Embryonic facial prominence (tissue), 1 donor: ENCODE measurements around the gene SCLT1.

ENCODE experiments used
- DNase-seq: peaks from one replicate; pipeline ENCODE4 v3.0.0-alpha.2; 2016; ENCODE audit errors: extremely low spot score

Gene SCLT1

DNA sequence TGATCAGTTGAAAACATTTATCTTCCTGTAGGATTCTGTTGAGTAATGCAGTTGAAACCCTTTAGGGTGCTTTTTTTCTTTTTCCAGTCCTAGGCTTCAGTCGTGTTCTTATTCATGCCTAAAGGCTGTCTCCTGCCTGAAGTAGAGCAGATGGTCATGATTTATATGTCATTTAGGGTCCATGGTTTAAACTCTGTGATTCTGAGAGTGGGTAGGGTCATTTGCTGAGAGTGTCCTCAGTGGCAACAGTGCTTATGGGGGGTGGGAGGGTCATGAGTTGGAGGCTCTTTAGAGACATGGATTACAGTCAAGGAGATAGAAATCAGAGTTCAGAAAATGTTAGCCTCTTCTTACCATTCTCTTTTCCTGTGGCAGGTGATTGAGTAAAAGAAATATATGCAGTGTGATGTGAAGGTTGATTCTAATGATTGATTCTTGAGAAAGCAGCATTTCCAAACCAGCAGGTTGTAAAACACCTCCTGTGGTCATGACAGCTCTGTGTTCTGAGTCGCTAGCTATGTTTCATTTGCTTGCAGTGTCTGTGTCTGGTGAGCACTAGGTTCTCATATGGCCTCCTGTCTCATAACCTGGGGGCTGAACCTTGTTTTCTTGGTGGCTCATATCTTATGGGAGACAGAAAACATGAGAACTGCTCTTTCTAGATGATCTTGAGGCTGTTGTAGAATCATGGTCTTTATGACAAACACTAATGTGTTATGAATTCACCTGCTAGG, 223.4 kb downstream of the SCLT1 start:
- DNase-seq = no peak

DNA sequence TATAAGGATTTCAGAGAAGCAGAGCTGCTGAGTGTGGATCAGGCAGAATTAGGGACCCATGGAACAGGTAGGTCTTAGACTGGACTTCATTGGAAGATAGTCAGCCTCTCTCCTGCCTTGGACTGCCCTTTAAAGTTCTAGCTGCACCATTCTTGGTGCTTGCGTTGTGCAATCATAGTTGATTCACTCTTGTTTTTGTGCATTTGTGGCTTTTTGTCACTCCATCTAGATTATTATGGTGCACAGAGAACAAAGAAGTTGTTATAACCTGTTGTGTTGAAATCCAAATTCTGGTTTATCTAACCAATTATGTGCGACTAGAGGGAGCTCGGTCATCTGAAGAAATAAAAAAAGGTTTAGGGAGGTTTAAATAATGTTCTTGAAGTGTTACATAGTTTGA, 224.6 kb downstream of the SCLT1 start:
- no peak for DNase-seq

DNA sequence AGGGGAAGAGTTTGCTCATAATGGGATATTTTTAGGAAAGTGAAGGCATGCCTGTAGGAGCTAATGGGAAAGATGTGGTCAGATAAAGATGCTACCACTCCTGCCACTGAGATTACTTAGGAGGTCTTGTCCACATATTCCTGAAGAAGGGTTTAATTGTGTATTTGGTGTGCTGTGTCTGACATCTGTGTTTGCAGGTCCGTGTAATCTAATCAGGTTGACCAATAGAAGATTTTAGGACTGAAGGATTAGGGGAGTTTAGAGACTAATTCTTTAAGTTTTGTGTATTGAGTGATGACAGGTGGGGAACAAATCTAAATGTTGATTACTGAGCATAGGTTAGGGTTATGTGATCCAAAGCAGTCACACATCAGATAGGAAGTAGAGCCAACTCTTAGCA, 226.6 kb downstream of the SCLT1 start:
- no peak for DNase-seq

DNA sequence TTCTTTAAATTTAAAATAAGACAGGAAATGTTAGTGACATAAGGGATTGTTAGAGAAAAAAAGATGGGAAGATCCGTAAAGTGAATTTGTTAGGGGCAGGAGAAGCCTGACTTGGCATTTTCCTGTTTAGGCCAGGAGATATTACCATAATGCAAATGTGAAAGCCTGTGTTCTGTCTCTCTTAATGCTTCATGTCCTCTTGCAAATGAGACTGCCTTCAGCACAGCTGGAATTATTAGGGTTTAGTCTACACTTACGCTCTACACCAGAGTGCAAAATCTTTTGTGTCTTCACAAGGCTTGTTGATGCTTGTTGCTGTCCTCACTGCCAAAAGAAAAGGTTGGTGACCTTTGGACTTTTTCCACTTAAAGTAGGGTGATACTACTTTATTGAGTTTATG, 227.1 kb downstream of the SCLT1 start:
- no peak for DNase-seq

DNA sequence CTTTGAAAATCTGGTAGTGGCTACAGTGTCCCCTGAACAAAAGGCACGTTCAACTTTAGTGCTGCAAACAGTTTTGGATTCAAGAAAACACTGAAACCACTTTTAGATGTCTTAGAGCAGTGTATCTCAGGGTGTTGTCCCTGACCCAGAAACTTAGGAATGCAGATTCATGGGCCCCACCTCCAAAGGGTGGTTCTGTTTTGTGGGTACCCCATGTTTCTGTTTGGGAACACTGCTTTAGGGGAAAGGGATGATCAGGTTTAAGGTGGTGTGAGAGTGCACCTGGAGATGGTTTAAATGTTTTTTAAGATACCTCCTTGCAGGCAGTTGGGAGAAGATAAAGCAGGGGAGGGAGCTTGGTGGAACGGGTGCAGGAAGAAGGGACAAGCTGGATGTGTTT, 228.2 kb downstream of the SCLT1 start:
- no peak for DNase-seq

DNA sequence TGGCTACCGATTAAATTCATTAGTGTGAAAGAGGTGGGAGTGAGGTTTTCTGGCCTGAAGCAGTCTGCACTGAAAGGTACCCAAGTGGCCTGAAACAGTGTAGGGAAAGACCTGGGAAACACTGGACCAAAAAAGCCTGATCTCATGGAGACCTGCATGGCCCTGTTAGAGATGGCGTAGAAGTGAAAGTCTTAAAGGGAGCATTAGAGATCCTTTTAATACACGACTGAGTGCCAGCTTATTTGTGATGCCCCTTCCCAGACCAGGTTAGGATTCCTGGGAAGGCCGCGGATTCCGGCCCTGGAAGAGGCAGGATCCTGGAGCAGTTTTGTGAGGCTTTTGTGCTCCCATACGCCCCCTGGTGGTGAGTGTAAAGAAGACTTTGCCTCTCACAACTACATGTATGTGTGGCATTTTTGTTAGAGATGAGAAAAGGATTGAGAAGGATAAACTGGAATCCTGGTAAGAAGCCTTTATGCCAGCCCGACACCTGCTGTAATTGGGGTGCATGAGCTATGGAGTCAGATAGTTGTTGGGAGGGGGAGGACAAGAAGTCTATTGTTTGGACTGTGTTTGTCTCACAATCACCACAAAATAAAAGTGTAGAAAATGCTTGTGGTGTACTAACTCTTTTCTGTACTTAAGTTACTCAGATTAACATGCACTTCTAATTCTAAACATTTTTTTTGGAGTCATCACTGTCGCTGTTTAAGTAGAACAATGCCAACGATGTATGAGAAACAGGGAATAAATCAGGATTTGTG, 229.8 kb downstream of the SCLT1 start:
- DNase-seq = peak; percentile 54

DNA sequence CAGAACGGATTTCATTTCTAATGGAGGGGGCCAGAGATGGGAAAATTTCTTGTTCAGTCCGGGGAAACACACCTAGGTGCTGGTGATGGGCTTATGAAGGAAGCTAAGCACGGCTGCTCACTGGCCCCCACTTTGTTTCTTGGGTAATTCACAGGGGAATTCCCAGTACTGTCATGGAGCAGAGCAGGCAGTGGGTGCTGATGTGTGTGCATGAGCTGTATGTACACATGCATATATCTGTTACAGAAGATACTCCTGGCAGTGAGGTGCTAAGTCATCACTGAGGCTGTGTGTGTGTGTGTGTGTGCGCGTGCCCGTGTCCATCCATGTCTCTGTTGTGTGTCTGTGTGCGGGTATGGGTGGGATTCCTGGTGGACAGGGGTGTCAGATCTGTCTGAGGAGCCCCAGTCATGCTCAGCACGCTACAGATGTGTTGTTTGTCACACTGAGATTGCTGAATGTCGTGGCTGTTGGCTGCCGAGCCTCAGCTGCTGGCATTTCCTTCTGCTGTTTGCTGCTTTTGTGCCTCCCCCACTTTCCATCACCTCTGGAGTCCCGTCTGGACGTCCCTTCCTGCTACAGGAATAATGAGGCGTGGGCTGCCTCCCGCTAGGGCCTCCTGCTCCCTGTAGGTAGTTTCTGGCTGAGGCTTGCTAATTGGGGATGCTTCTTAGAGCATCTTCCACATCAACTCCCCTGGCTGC, 230.6 kb downstream of the SCLT1 start:
- no peak for DNase-seq

DNA sequence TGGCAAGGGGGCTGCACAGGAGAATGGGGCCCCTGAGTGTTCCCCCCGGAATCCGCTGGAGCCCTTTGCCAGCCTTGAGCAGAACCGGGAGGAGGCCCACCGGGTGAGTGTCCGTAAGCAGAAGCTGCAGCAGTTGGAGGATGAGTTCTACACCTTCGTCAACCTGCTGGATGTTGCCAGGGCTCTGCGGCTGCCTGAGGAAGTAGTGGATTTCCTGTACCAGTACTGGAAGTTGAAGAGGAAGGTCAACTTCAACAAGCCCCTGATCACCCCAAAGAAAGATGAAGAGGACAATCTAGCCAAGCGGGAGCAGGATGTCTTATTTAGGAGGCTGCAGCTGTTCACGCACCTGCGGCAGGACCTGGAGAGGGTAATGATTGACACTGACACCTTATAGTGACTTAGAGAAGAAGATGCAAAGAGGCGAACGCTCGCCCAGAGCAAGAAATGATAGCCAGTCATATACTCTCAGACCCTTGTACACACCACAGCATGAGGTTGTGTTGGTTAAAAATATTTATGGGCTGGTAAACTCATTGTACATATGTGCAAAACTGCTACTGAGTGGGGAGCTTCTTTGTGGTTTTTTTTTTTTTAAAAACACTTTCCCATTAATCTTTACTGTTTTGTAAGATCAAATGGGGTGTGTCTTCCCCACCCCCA, 231.4 kb downstream of the SCLT1 start:
- DNase-seq = no peak

DNA sequence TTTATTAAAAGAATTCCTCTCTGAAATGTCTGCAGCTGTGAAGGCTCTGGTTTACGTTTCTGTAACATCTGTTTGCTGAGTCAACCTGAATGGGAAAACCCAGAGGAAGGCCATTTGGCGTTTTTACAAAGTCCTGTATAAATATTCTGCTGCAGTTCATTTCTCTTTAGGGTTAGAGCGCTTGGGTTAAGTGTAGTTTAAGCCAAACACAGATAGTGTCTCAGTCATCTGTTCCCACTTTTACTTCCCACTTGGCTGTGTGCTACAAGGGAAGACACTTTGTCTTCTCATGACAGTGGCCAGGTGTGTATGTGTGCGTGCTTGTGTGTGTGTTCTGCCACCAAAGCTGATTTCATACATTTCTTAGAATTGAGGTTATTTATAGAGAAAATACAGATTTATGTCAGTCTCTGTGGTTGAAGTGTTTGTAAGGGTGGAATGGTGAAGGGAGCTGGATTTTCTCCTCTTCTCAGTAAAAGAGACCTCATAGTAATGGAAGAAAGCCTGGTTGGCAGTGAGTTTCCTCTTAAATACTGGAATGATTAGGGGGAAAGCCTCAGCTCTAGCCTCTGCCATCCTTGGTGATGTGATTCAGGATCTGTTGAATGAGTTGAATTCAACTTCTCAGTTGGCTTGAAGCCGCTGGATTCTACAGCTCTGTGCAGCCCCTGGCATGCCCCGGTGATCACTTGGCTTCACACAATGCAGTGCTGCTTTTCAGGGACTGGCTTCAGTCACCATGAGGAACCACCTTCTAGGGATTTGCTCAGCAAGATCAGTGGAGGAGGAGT, 233.3 kb downstream of the SCLT1 start:
- DNase-seq = no peak

DNA sequence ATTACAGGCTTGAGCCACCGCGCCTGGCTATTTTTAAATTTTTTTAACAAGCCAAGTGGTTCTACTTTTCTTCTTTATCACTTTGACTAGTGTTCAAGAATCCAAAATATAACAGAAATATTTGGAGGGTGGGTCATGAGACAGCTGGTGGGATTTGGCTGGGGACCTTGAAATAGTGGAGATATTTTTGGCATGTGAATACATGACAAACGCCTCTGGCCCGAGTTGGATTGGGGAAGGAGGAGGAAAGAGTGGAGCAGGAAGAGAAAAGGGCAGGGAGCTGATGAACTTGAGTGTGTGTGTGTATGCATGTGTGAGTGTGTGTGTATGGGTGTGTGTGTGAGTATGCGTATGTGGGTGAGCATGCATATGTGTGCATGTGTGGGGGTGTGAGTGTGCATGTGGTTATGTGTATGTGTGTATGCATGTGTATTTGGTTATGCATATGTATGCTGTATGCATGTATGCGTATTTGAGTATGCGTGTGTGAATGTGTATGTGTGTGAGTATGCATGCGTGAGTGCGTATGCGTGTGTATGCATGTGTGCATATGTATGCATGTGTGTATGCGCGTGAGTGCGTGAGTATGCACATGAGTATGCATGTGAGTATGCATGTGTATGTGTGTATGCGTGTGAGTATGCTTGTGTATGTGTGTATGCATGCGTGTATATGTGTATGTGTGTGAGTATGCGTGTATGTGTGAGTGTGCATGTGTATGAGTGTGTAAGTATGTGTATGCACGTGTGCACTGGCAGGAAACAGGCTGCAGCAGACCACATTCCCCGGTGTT, 234.3 kb downstream of the SCLT1 start:
- no peak for DNase-seq

DNA sequence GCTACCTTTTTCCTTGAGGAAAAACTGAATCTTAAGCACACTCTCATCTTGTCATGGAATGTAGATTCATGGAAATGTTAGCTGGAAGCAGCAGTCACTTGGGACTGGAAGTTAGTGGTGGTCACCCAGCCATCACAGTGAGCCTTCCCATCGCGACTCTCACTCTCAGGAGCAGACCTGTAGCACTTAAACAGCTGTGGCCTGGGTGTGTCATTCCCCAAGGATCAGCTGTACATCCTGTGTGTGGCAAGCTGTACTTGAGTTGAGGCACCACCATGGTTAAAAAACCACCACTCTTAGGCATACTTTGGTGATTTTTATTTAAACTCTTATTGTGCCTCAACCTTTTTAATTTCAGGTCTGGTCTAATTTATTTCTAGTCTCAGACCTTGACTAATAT, 237.1 kb downstream of the SCLT1 start:
- DNase-seq = no peak

DNA sequence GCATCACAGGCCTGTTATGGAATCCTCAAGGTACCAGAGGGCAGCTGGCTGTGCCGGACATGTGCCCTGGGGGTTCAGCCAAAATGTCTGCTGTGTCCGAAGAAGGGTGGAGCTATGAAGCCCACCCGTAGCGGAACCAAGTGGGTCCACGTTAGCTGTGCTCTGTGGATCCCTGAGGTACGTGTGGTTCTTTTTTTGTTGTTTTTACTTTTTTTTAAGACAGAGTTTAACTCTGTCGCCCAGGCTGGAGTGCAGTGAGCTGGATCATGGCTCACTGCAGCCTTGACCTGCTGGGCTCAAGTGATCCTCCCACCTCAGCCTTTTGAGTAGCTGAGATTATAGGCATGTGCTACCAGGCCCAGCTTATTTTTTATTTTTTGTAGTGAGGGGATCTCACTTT, 237.7 kb downstream of the SCLT1 start:
- no peak for DNase-seq

DNA sequence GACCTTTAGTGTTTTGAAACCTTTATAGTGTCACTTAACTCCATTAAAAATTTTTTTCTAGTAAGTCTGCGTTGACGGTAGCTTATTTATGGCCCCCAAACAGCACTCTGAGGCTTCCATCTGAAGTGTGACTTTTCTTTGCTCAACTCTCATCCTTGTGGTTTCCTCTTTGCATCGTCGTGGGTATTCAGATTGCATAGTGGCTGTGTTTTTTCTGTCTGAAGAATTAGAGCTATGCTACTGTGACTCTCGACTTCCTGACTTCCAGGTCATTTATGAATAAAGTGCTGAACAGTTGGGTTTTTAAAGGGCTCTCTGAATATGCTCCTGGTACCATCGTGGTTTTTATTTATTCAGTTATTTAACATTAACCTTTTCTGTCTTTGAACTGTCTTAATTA, 238.9 kb downstream of the SCLT1 start:
- no peak for DNase-seq

DNA sequence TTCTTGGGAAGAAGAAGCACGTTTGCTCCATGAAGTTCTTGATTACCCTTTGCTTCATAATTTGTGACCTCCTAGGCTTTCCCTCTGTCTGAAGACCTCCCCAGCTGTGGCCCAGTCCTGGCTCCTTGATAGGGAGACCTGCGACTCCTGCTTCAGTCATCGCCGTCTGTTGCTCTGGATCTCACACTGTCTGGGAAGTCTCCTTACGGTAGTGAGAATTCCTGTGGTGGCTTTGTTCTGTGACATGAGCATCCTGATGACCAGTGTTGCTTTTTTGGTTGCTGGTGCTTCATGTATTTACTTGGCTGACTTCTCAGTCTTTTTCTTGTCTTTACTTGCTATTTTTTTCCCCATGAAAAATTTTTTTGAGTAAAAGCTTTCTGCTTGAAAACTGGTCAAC, 239.6 kb downstream of the SCLT1 start:
- DNase-seq = no peak

DNA sequence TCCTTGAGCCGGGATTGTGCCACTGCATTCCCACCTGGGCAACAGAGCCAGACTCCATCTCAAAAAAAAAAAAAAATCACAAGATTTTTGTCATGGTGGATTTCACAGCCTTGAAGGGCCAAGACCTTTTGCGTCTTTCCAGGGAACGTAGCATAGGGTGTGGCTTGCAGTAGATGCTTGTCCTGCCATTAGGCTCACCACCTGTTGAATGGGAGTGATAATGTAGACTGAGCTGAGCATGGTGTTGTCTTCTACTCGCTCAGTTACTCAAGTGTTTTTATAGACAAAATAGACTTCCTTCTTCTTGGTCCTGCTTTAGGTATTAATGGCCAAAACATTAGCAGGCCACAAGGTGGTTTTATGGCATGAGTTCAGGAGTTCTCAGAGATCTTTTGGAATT, 243.1 kb downstream of the SCLT1 start:
- DNase-seq = no peak

DNA sequence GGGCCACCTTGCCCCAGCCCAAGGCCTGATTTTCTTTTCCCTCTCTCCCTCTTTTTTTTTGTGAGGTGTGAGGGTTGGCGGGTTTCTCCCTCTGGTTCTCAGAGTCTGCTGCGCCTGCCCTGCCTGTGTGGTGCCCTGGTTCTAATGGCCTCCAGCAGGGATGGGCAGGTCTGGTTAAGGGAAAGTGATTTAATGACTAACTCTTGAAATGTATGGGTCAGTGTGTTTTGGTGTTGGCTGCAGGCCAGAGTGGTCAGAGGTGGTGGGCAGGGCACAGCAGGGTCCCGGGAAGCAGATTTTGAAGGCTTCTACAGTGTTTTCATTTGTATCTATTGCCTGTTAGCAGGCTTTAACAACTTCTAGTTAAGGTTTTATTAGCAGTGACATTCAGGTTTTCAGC, 244.9 kb downstream of the SCLT1 start:
- no peak for DNase-seq

DNA sequence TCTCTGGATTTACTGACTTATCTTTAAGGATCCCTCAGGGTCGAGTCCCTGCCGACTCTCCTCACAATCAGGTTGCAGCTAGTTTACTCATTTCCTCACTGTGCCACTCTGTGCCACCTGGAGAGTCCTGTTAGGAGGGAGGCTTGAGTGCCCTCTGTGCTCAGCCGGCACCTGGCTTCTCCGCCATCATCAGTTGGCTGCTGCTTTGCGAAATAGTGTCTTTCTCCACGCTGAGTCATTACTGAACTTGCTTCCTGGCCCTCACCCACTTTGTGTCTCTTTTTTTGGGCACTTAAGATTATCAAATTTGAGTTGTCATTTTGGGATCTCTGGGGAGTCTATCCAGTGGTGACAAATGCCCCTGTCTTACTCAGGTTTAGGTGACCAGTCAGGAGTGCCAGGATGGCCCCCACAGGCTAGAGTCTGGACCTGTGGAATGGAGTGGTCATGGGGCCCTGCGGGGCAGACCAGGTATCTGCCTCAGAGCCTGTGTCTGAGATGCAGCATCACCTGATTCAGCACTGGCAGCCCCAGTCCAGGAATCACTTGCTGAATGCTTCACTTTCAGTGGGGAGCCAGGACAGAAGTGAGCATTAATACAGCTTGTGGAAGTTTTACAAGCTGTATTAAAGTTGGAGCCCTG, 246.1 kb downstream of the SCLT1 start:
- no peak for DNase-seq

DNA sequence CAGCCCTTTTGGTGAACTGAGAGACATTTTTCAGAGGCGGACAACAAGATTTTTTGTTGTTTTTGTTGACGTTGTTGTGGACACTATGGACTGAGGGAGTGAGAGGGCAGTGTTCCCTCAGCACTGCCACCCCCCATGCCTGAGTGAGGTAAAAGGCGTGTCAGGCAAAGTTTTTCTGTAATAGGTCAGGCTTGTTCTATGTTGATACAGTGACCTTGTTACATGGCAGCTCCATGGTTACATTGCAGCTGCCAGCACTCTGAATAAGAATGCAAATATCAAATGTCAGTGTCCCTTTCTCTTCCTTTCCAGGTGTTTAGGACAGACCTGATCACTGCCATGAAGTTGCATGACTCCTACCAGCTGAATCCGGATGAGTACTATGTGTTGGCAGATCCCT, 247.3 kb downstream of the SCLT1 start:
- no peak for DNase-seq

DNA sequence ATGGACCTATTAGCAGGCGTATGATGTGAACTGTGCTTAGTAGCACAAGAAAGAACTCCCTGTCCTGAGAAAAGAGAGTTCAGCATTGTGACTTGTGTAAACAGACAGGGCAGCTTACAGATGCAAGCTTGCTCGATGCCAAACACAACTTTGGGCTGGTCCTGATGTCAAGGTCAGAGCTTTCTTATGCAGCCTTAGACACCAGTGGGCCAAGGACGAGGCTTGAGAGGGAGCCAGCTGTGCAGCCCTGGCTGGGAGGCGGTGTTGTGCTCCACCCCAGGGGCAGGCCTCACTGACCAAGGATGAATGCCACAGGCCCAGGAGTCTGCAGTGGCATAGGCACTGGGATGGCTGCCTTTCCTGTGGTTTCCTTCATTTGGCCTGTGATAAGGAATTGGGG, 248.4 kb downstream of the SCLT1 start:
- DNase-seq = no peak

DNA sequence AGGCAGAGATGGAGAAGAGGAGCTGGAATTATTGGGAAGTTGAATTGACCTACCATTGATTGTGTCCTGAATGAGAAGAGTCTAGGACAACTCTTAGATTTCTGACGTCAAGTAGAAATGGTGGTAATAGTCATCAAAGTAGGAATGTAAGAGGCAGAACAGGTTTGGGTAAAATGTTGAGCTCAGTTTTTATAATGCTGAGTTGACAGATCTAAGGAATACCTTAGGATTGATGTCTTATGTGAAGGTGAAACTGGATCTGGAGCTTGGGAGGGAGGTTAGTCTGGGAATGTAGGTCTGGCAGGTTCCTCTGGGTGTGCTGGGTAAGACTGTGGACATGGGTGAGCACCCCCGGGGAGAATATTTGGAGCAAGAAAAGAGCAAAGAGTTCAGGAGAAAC, 251.9 kb downstream of the SCLT1 start:
- DNase-seq = no peak
